ENCODE results near the gene PAH. TPM values are rescaled to one million over a fixed set of nuclear protein-coding genes. Genes with fewer than 3 reads are reported as not detected.

PAH gene
- total and polyA plus RNA-seq, 2 of the 13 experiments (the other 11 are each of a cell fraction or from before 2014, with no cell fraction given): 192 to 451 TPM

DNA sequence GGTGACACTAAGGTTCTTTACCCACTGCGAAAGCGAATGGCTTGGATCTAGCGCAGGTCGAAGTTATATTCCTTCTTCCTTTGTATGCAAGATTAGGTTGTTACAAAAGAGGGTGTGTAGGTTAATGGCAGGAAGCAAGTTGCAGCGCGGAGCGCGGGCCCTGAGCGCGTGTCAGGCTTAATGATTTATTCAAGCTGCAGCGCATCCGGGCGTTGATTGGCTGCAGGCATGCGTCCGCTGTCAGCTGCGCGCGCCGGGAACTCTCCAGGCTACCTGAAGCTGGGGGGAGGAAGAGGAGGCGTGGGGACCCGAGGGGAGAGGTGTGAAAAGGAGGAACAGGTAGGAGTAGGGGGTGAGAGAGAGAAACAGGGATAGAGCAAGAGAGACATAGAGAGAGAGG is 47.8 kb upstream of the PAH start:
- no peak overlapping the region for H3K9ac ChIP-seq (ENCODE audit: insufficient read depth, low read depth, low read length)
- in situ Hi-C loops (cut with HindIII; ENCODE audit: extremely low pct_ligation_motif_present, low pct_unique_long_range_greater_than_20kb): no loop called here
- intact Hi-C loops (cut with micrococcal nuclease; ENCODE audit: unreplicated experiment): no loop called here
- BruUV-seq (replicated peaks): no TSS peak
- no peak overlapping the region for H3K27ac ChIP-seq (ENCODE audit: extremely low read length, insufficient read depth, low read length)
- CTCF ChIA-PET (ENCODE audit: low intra/inter-chr PET ratio, low total read pairs): no interaction called here
- H4K20me1 ChIP-seq (ENCODE audit: insufficient read depth, low read length): no peaks in the 10 kb centered on the region
- no peaks in the 10 kb centered on the region for H3K4me1 ChIP-seq (ENCODE audit: insufficient read depth, low read length)
- no peak overlapping the region for H3K4me2 ChIP-seq (ENCODE audit: low read depth, low read length)
- FAIRE-seq: no peak
- POLR2A ChIA-PET: no interaction called here
- peaks cover 1 to 68% of the 10 kb centered on the region in 2 experiments; a peak in 4 of 5 replicates for H3K27me3 ChIP-seq (ENCODE audit: control insufficient read depth in 1 of 2, insufficient read depth in 2 of 2, low read length in 2 of 2)
- no peaks in the 10 kb centered on the region for H3K36me3 ChIP-seq (replicated peaks in 1 of 2; ENCODE audit: control insufficient read depth in 1 of 2, insufficient read depth in 2 of 2, low read length in 2 of 2)
- TF ChIP-seq, protein P1, sequence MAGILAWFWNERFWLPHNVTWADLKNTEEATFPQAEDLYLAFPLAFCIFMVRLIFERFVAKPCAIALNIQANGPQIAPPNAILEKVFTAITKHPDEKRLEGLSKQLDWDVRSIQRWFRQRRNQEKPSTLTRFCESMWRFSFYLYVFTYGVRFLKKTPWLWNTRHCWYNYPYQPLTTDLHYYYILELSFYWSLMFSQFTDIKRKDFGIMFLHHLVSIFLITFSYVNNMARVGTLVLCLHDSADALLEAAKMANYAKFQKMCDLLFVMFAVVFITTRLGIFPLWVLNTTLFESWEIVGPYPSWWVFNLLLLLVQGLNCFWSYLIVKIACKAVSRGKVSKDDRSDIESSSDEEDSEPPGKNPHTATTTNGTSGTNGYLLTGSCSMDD (CRISPR knock-in tag; IDR thresholded peaks at IDR 0.05): no peak
- no peak overlapping the region for H3K4me3 ChIP-seq (replicated peaks in 1 of 3; ENCODE audit: insufficient read depth in 1 of 3, low read depth in 2 of 3, low read length in 3 of 3)
- H2AFZ ChIP-seq (ENCODE audit: low read length): no peak overlapping the region
- H3K9me3 ChIP-seq (ENCODE audit: low read length): no peaks in the 10 kb centered on the region
- WGBS (ENCODE audit: low lambda C conversion rate): 50% methylated on average over 21 of the region's 21 CpGs
- no peak for ATAC-seq
- DNase-seq (ENCODE audit: low spot score): no peak
- no peaks in the 10 kb centered on the region for H3K79me2 ChIP-seq (ENCODE audit: insufficient read depth, low read length)

DNA sequence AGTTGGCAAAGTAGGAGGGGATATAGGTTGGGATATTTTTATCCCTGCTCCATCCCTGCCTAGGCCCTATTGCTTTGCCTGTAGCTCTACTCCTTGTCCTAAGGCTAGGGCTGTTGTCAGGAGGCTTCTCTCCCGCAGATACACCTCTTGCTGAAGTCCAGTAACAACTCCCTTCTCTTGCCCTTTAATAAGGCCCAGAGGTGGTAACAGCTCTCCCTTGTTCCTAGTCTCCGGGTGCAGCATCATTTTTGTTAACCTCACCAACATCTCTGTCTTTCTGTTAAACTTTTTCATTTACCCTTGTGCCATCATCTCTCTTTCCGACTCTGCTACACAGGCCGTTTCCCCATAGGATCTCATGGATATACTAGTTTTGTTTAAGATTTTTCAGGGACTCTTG is 46.8 kb upstream of the PAH start:
- ATAC-seq (no peak), FAIRE-seq (no peak), DNase-seq (ENCODE audit: low spot score) (no peak)
- H3K4me3 ChIP-seq (replicated peaks in 1 of 3; ENCODE audit: insufficient read depth in 1 of 3, low read depth in 2 of 3, low read length in 3 of 3): no peak overlapping the region
- in situ Hi-C loops (cut with HindIII; ENCODE audit: extremely low pct_ligation_motif_present, low pct_unique_long_range_greater_than_20kb) (no loop called here), intact Hi-C loops (cut with micrococcal nuclease; ENCODE audit: unreplicated experiment) (no loop called here)
- H3K36me3 ChIP-seq (replicated peaks in 1 of 2; ENCODE audit: control insufficient read depth in 1 of 2, insufficient read depth in 2 of 2, low read length in 2 of 2): no peaks in the 10 kb centered on the region
- no TSS peak for BruUV-seq (replicated peaks)
- H3K9ac ChIP-seq (ENCODE audit: insufficient read depth, low read depth, low read length): no peak overlapping the region
- H3K4me2 ChIP-seq (ENCODE audit: low read depth, low read length): no peak overlapping the region
- CTCF ChIA-PET (ENCODE audit: low intra/inter-chr PET ratio, low total read pairs): no interaction called here
- TF ChIP-seq ZNF790 (CRISPR knock-in tag; IDR thresholded peaks at IDR 0.05; ENCODE audit: borderline replicate concordance) (0 out of 2 replicates have a peak, but pooled peaks have one; percentile 58), ZNF101 (CRISPR knock-in tag; IDR thresholded peaks at IDR 0.05; ENCODE audit: borderline replicate concordance, low read depth) (no peak), DBP (CRISPR knock-in tag; IDR thresholded peaks at IDR 0.05; ENCODE audit: not compliant biosample characterization) (no peak), EZH2 (conservative IDR thresholded peaks at IDR 0.05; ENCODE audit: low read depth, low read length) (0 out of 2 replicates have a peak, but pooled peaks have one; percentile 33)
- POLR2A ChIA-PET: no interaction called here
- no peak overlapping the region for H3K27ac ChIP-seq (ENCODE audit: extremely low read length, insufficient read depth, low read length)
- no peaks in the 10 kb centered on the region for H3K4me1 ChIP-seq (ENCODE audit: insufficient read depth, low read length)
- no peak overlapping the region for H2AFZ ChIP-seq (ENCODE audit: low read length)
- H3K79me2 ChIP-seq (ENCODE audit: insufficient read depth, low read length): no peaks in the 10 kb centered on the region
- H3K9me3 ChIP-seq (ENCODE audit: low read length): no peaks in the 10 kb centered on the region
- 7% methylated on average over 4 of the region's 4 CpGs for WGBS (ENCODE audit: low lambda C conversion rate)
- H4K20me1 ChIP-seq (ENCODE audit: insufficient read depth, low read length): no peaks in the 10 kb centered on the region
- peaks cover 1 to 75% of the 10 kb centered on the region in 2 experiments; a peak in 4 of 5 replicates for H3K27me3 ChIP-seq (ENCODE audit: control insufficient read depth in 1 of 2, insufficient read depth in 2 of 2, low read length in 2 of 2)

Data from HepG2 (cell line).